Fibroblast of the aortic adventitia (primary cell): Measurements from ENCODE around the gene NUP93. TPM values are rescaled to one million over a fixed set of nuclear protein-coding genes. Genes with fewer than 3 reads are reported as not detected.

Experiments
- DNase-seq: peaks from one replicate; pipeline ENCODE4 v3.0.0-alpha.2; 2010; ENCODE audit warnings: low read depth
- H3K4me3 ChIP-seq: 2 replicates; pipeline ENCODE4 v1.5.1; 2011; ENCODE audit warnings: low read depth, mild to moderate bottlenecking, control low read depth, low read length, moderate library complexity
- total RNA-seq: library from RNA; depleted of rRNA; stranded (reverse); fragments of >200 nt; gene quantifications from 2 replicates; pipeline ENCODE4 v1.2.3, GENCODE V29; 2012; ENCODE audit warnings: low replicate concordance
- TF ChIP-seq, protein P1 (sequence below): IDR thresholded peaks from 2 replicates; pipeline ENCODE4 v1.5.1; 2011; ENCODE audit warnings: mild to moderate bottlenecking, low read length, control low read depth, inconsistent platforms; ENCODE audit not compliant: insufficient read depth

The NUP93 gene
- total RNA-seq, 1 donor: 45.5 TPM

GRCh38 chr16:56838622-56839337, 108.9 kb downstream of the NUP93 start:
- no peak overlapping the region for H3K4me3 ChIP-seq
- no peak for DNase-seq
- TF ChIP-seq, protein P1, sequence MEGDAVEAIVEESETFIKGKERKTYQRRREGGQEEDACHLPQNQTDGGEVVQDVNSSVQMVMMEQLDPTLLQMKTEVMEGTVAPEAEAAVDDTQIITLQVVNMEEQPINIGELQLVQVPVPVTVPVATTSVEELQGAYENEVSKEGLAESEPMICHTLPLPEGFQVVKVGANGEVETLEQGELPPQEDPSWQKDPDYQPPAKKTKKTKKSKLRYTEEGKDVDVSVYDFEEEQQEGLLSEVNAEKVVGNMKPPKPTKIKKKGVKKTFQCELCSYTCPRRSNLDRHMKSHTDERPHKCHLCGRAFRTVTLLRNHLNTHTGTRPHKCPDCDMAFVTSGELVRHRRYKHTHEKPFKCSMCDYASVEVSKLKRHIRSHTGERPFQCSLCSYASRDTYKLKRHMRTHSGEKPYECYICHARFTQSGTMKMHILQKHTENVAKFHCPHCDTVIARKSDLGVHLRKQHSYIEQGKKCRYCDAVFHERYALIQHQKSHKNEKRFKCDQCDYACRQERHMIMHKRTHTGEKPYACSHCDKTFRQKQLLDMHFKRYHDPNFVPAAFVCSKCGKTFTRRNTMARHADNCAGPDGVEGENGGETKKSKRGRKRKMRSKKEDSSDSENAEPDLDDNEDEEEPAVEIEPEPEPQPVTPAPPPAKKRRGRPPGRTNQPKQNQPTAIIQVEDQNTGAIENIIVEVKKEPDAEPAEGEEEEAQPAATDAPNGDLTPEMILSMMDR: no peak

- no peak overlapping the region for H3K4me3 ChIP-seq
- TF ChIP-seq, protein P1: no peak
- peak; percentile 79 for DNase-seq
These were observed 111.3 kb downstream of the NUP93 start for GRCh38 chr16:56841233-56841632.

- no peak overlapping the region for H3K4me3 ChIP-seq
- TF ChIP-seq, protein P1: no peak
- no peak for DNase-seq
These were observed 111.7 kb downstream of the NUP93 start for GRCh38 chr16:56841659-56842058.

GRCh38 chr16:56842133-56842532, 112.2 kb downstream of the NUP93 start:
- no peak overlapping the region for H3K4me3 ChIP-seq
- TF ChIP-seq, protein P1: no peak
- DNase-seq: no peak

DNA sequence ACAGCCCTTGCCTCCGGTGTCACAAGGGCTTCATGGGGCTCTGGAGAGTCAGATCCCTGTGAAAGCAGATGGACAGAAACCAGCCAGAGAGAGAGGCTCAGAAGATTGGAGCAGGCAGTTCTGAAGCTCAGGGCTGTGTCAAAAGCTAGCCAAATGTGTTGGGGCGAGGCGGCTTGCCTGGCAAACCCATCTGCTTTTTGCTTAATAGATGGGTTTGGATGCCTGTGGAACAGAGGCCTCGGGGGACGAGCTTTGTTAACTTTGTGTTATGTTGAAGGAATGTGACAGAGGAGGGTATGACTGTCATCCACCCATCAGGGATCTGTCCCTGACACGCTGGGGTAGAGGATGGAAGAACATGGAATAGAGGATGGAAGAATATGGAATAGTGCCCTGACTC, 114.1 kb downstream of the NUP93 start:
- no peak for DNase-seq
- no peak overlapping the region for H3K4me3 ChIP-seq
- TF ChIP-seq, protein P1: no peak

DNA sequence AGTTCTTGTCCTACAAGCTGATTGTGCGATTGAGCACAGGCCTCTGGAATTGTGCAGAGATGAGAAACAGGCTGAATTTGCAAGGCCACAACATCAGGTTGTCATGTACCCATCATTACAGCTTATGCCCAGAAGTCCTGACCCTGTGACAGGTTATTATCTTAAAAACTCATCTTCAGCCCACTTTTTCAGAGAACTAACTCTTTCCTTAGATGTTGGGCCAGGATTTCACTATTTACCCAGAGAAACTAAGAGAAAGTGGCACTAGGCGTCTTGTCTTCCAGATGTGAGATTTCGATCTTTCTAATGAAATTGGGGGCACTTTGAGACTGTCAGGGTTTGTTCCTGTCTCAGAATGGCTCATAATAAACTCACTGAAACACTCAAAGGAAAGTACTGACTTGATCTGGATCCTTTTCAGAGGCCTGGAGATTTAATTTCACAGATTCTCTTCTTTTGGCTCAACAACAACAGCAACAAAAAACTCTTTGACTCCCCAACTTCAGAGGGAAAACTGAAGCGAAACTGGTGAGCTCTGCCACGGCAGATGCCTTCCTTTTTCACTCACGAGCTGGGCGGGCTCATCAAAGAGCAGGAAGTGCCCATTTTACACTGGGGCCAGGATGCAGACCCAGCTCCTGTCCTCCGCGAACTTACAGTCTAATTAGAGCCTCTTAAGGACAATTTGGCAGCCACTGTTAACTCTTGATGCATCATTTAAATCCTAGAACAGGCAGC, 117.4 kb downstream of the NUP93 start:
- TF ChIP-seq, protein P1: no peak
- no peak for DNase-seq
- no peak overlapping the region for H3K4me3 ChIP-seq
